Raji (cell line): ENCODE measurements around the gene TMEM17.

Source experiments
- POLR2A ChIP-seq: IDR thresholded peaks from 2 replicates; pipeline ENCODE4 v1.6.1; 2011; ENCODE audit warnings: low read depth, low read length, control low read depth; ENCODE audit not compliant: insufficient read depth

Gene TMEM17

DNA sequence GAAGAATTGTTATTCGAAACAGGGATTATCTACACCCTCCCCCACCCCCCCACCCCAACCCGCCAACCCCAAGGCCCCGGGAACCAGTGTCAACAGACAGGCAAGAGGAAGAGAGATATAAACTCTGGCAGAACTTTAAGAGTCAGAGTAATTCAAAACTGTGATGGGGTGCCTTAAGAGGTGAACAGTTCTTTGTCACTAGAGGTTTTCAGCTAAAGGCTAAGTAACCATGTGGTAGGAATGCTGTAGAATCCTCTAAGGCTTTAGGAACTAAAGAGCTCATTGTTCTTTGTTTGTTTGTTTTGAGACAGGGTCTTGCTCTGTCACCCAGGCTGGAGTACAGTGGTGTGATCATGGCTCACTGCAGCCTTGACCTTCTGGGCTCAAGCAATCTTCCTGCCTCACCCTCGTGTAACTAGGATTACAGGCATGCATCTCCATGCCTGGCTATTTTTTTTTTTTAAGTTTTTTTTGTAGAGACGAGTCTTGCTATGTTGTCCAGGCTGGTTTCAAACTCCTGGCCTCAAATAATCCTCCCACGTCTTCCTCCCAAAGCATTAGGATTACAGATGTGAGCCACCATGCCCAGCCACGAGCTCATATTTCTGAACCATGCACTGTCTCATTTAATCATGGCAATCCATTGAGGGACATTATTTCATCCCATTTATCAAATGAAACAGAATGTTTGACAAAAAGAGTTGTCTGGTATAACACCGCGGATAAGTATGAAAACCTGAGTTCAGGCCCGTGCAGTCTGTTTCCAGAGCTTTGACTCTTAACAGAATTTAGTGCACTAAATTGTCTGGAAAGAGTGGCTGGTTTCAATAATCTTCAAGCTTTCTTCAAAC is 20.8 kb upstream of the TMEM17 start:
- no peak for TF ChIP-seq POLR2A

DNA sequence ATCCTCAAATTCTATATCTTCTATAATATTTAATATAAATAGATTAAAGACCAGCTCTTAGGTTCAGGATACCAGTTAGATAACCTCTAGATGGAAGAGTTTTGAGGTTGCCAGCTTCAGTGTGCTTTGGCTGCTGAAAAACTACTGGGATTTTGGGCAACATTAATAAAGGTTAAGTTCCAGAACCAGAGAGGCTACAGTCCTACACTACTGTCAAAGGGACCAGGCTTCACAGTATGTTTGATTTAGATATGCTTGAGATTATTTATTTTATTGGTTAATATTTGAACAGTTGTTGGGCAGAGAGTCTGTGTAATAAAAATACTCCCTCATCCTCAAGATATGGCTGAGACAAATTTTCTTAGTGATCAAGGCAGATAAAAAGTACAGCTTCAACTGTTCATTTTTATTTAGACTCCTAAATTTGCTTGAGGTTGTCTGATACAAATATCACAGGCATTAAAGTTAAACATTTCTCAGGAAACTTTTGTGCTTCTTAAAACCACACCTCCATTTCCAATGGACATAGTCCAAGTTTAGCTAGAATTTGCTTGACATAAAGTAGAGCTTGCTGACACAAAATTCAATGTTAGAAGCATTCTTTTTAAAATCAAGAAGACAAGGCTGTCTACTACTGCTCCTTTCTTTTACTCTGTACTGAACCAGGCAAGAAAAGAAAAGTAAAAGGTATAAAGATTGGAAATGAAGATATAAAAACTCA is 19.7 kb upstream of the TMEM17 start:
- TF ChIP-seq POLR2A: no peak

DNA sequence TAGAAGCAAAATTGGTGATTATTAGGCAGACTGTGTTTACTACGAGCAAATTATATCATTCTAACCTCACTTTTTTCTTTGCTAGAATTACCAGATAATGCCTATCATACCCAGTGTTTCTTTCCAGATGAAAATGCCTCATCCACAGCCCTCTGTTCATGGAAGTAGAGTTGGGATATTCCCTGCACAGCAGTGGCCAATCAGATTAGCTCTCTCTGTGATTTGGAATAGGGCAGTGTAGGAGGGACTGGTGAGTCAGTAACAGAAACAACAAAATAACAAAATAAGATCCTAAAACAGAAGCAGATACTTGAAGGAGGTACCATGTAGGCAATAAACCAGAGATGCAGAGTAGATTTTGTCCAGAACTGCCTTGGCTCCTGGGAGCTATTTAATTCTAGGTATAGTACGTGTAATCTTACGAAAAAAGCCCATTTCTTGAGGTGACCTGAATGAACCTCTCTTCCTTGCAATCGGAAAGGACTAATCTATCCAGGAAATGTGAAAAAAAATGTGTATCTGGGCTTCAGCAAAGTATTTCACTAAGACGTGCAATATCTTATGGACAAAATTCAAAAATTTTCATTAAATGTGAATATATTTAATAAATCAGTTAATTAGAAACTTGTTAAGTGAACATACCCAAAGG is 18.4 kb upstream of the TMEM17 start:
- TF ChIP-seq POLR2A: no peak

DNA sequence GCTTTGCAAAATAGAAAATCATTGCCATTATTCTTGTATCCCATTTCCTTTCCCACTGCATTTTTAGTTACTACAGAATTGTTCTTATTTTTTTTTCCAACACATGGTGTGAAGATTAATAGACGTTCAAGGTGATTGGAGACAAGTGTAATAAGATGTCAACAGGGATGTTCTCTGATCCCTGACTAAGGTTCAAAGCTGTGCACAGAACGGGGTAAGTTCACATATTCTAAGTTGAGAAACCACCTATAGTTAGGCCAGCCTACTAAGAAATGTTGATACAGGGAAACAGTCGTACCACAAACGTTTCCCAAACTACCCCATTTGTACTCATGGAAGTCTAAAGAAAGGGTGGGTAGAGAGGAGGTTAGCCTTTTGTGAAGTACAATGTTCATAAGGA is 6.4 kb upstream of the TMEM17 start:
- TF ChIP-seq POLR2A: no peak

DNA sequence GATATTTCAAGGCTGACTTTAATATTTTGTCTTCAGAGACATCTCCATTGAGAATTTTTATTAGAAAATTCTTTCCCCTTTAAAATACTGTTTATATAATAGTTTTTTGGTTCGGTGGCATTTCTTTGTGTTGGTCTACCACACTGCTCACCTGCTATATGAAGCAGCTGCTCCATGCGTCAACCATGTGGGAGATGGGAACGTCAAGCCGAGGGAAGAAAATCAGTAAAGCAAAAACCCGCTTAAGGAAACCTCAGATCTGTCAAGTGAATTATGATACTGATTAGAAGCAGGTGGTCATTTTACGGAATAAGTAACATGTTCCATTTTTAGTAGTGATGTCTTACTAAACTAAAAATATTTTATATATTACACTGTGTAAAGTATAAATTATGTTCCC is 5.6 kb upstream of the TMEM17 start:
- TF ChIP-seq POLR2A: no peak

DNA sequence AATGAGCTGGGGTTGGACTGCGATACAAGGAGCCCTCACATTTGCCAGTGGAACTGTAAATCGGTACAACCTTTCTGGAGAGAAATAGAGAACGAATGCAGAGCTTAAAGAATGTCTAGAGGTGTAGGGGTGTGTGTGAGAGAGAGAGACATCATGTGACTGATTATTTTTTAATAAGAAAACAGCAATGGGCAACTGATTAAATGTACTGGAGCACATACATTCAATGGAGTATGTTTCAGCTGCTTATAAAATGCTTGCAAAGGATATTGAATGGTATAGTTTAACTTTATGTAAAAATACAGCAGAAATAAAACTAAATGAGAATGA is 391 bp upstream of the TMEM17 start:
- no peak for TF ChIP-seq POLR2A

DNA sequence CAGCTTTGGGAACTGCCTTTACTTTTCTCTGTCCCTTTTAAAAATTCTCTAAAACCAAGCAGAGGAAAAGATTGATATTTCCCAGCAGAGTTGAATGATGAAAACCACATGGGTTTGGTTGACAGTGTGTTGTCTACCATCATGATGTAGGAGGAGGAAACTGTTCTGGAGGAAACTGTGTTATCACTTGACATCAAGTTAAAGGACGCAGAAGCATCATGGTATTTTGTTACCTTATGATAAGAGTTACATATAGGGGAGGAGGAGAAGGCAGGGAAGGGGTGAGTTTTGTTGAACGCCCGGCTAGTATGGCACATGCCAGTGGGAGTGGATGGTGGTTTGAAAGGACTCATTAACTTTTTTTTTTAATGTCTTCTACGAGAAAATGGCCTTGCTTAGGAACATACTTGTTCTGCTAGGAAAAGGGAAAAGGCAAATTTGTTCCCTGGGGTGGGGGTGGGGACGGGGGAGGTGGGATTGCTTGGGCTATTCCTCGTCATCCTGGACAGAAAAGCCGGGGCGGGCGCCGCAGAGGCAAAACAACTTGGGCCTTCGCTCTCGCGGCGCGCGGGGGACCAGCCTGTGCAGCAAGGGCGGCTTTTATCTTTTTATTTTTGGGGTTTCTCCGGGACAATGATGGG is 766 bp downstream of the TMEM17 start:
- no peak for TF ChIP-seq POLR2A

DNA sequence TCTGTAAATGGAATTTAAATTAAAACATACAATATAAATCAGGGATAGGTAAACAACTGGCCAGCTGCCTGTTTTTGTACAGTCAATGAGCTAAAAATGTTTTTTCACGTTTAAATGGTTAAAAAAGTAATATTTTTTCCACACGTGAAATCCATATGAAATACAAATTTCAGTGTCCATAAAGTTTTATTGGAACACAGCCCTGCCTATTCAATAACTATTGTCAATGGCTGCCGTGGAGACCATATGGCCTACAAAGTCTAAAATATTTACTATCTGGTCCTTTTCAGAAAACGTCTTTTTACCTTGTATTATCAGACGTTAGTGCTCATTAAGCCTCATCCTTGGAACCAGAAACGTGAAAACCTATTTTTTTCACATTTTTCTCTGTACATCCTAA is 1.3 kb downstream of the TMEM17 start:
- TF ChIP-seq POLR2A: no peak

DNA sequence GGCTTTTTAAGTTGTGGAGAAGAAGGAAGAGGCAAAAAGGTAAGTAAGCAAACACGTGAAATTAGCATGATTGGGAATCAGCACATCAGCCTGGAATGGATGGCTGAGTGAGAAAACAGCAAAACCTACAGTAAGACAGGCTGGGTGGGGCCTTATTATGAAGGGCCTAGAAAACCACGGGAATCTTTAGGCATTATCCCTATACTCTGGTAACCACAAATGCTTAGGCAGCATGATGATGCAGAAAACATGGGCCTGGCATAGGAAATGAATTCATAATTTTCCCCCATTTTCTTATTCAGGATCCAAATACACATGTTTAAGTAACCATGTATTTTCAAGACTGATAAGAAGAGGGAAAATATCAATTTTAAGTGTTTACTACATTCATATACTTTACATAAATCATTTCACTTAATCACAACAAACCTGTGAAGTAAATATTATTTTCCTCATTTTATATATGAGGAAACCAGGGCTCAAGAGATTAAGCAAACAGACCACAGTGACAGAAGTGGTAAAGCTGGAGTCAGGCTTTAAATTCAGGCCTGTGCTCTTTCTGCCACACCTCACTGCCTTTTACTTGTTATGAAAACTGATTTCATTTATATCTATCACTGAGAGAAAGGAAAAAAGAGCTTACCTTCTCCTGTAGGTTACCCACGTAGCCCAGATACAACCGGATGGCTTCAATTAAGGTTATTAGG is 4.0 kb downstream of the TMEM17 start:
- TF ChIP-seq POLR2A: no peak

DNA sequence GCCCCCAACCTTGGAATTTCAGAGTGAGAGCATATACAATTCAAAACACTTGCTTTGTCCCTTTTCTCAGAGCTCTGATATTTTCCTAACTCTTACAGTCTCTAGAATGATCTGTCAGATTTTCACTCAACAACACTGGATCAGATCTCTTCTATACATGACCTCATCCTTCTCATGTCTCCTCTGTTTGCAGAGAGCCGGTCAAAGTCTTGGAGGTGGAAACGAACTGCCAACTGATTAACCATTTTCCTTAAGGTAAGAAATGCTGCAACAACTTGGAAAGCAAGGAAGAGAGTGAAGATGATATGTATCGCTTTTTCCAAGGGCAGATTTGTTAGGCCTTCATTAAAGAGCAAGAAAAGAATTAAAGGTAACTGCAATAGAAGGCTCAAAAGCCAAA is 4.9 kb downstream of the TMEM17 start:
- TF ChIP-seq POLR2A: no peak

DNA sequence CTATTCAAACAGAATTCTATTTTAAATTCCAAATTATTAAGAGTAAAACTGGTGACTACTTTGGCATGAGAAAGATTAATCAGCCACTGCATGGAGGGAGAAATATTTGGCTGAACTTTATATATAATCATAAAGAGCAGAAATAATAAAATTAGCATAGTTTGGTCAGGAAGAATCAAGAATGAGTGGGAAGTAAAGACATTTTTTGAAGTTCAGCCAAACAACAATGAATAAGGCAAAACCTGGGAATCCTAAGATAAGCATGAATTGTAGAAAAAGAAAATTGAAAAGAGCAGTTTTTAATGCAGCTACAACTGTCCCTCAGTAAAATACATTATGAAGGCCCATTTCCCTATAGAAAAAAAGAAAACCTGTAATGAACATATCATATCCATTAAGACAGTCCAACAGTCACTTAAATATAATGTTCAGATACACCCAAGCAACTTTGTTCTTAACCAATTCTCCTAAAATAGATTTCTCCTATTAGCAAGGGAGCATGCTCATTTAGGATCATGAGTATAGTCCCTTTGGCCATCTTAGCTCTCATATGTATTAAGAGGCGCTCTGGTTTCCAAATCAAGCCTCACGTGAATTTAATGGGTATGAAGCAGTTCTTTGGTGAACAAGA is 6.5 kb downstream of the TMEM17 start:
- TF ChIP-seq POLR2A: no peak

DNA sequence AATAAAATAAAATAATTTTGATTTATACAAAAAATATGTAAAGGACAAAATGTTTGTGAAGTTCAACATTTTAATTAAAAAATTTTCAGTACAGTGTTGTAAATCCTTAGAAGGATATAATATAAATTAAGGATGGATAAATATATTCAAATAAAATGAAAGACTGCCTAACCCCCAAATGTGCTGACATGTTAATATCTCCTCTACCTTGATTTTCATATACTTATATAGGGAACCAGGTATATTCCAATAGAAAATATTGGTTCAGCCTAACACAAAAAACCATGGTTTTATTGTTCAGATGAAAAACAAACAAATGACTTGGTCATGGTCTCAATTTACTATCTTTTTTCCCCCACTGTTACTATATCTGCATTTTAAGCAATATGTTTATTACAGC is 7.3 kb downstream of the TMEM17 start:
- no peak for TF ChIP-seq POLR2A

DNA sequence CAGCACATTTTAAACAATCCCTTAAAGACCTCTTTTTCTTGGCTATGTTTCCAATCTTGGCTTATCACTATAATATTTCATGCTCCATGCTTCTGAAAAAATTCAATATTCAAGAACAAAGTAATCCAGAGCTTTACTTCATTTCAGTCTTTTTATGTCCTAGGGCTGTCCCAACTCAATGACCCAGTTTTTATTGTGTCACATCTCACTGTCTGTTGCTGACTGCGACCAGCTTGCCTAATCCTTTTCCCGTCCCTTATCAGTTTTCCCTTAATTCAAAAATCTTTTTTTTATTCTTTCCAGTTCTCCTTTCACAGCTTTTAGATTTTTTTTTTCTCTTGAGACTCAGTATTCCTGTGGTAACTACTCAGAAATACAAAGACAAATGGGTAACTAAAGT is 10.2 kb downstream of the TMEM17 start:
- TF ChIP-seq POLR2A: no peak

DNA sequence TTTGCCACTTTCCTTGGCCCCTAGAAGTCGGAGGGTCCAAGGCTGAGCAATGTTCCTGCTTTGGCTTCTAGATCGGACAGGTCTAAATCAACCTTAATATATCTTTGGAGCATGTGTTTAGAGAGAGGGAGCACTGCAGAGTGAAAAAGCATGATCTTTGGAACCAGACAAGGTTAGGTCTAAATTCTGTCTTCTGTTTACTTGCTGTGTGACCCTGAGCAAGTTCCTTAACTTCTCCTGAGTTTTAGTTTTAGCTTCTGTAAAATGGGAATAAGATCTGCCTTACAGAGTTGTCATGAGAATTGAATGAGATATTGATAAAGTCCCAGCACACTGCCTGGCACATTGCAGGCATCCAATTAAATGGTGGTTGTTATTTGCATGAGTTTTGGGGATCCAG is 13.9 kb downstream of the TMEM17 start:
- no peak for TF ChIP-seq POLR2A

DNA sequence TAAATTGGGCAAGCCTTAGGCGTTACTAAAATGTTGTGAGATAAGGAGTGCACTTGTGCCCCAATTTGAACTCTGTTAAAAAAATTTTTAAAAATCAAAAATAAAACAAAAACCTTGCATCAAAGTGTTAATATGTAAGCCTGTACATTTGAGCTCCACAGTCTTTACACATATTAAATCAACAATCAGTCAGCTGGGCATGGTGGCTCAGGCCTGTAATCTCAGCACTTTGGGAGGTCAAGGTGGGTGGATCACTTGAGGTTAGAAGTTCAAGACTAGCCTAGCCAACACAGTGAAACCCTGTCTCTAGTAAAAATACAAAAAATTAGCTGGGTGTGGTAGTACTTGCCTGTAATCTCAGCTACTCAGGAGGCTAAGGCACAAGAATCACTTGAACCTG is 16.3 kb downstream of the TMEM17 start:
- no peak for TF ChIP-seq POLR2A
